ENCODE measurements around the gene MTUS2. TPM values are rescaled to one million over a fixed set of nuclear protein-coding genes. Genes with fewer than 3 reads are reported as not detected.

The MTUS2 gene
- total and polyA plus RNA-seq, 2 donors (not counting 1 experiment from before 2014, with no cell fraction given): 0.06 TPM; not detected in 1

GRCh38 chr13:29038700-29039099, 218.6 kb downstream of the MTUS2 start:
- no peaks in the 10 kb centered on the region for H3K36me3 ChIP-seq (ENCODE audit: control insufficient read depth, insufficient read depth, low read length)
- H3K79me2 ChIP-seq (ENCODE audit: control insufficient read depth, insufficient read depth, low read length): no peaks in the 10 kb centered on the region
- H3K27me3 ChIP-seq (ENCODE audit: control insufficient read depth, insufficient read depth, low read length): no peaks in the 10 kb centered on the region
- H3K9ac ChIP-seq (ENCODE audit: insufficient read depth, low read length): no peak overlapping the region
- no peak overlapping the region for H3K4me3 ChIP-seq (replicated peaks in 1 of 4; ENCODE audit: control extremely low read depth in 1 of 4, insufficient read depth in 1 of 4, low read depth in 3 of 4, low read length in 4 of 4)
- TF ChIP-seq CTCF (conservative IDR thresholded peaks at IDR 0.05 in 1 of 2, IDR thresholded peaks at IDR 0.05 in 1 of 2; ENCODE audit: low read depth in 1 of 2, low read length in 2 of 2): no peak
- TF ChIP-seq EZH2 (IDR thresholded peaks at IDR 0.05; ENCODE audit: low read length, missing control alignments): no peak
- no peaks in the 10 kb centered on the region for H3K9me3 ChIP-seq (ENCODE audit: control insufficient read depth, insufficient read depth, low read depth, low read length)
- H2AFZ ChIP-seq (ENCODE audit: low read length): no peak overlapping the region
- H3K4me2 ChIP-seq (ENCODE audit: extremely low read depth, insufficient read depth, low read length): no peak overlapping the region
- no peak for DNase-seq (ENCODE audit: low read depth in 2 of 2)
- H3K27ac ChIP-seq (ENCODE audit: insufficient read depth, low read length): no peak overlapping the region
- no peaks in the 10 kb centered on the region for H4K20me1 ChIP-seq (ENCODE audit: control insufficient read depth, extremely low read depth, insufficient read depth, low read length)
- H3K4me1 ChIP-seq (ENCODE audit: control insufficient read depth, extremely low read depth, insufficient read depth, low read length): no peaks in the 10 kb centered on the region

- H3K9me3 ChIP-seq (ENCODE audit: control insufficient read depth, insufficient read depth, low read depth, low read length): no peaks in the 10 kb centered on the region
- no peaks in the 10 kb centered on the region for H4K20me1 ChIP-seq (ENCODE audit: control insufficient read depth, extremely low read depth, insufficient read depth, low read length)
- H3K4me3 ChIP-seq (replicated peaks in 1 of 4; ENCODE audit: control extremely low read depth in 1 of 4, insufficient read depth in 1 of 4, low read depth in 3 of 4, low read length in 4 of 4): no peak overlapping the region
- no peak for DNase-seq (ENCODE audit: low read depth in 2 of 2)
- H2AFZ ChIP-seq (ENCODE audit: low read length): no peak overlapping the region
- H3K79me2 ChIP-seq (ENCODE audit: control insufficient read depth, insufficient read depth, low read length): no peaks in the 10 kb centered on the region
- H3K27ac ChIP-seq (ENCODE audit: insufficient read depth, low read length): no peak overlapping the region
- H3K27me3 ChIP-seq (ENCODE audit: control insufficient read depth, insufficient read depth, low read length): no peaks in the 10 kb centered on the region
- no peak overlapping the region for H3K9ac ChIP-seq (ENCODE audit: insufficient read depth, low read length)
- TF ChIP-seq CTCF (conservative IDR thresholded peaks at IDR 0.05 in 1 of 2, IDR thresholded peaks at IDR 0.05 in 1 of 2; ENCODE audit: low read depth in 1 of 2, low read length in 2 of 2): no peak
- TF ChIP-seq EZH2 (IDR thresholded peaks at IDR 0.05; ENCODE audit: low read length, missing control alignments): no peak
- no peaks in the 10 kb centered on the region for H3K36me3 ChIP-seq (ENCODE audit: control insufficient read depth, insufficient read depth, low read length)
- H3K4me1 ChIP-seq (ENCODE audit: control insufficient read depth, extremely low read depth, insufficient read depth, low read length): no peaks in the 10 kb centered on the region
- no peak overlapping the region for H3K4me2 ChIP-seq (ENCODE audit: extremely low read depth, insufficient read depth, low read length)
These were observed 219.1 kb downstream of the MTUS2 start for GRCh38 chr13:29039212-29039611.

- Histone ChIP-seq H3K9me3 (ENCODE audit: control insufficient read depth, insufficient read depth, low read depth, low read length) (no peaks in the 10 kb centered on the region), H3K79me2 (ENCODE audit: control insufficient read depth, insufficient read depth, low read length) (no peaks in the 10 kb centered on the region), H4K20me1 (ENCODE audit: control insufficient read depth, extremely low read depth, insufficient read depth, low read length) (no peaks in the 10 kb centered on the region), H3K4me3 (replicated peaks in 1 of 4; ENCODE audit: control extremely low read depth in 1 of 4, insufficient read depth in 1 of 4, low read depth in 3 of 4, low read length in 4 of 4) (no peak overlapping the region), H2AFZ (ENCODE audit: low read length) (no peak overlapping the region), H3K4me1 (ENCODE audit: control insufficient read depth, extremely low read depth, insufficient read depth, low read length) (no peaks in the 10 kb centered on the region), H3K9ac (ENCODE audit: insufficient read depth, low read length) (no peak overlapping the region), H3K27ac (ENCODE audit: insufficient read depth, low read length) (no peak overlapping the region), H3K27me3 (ENCODE audit: control insufficient read depth, insufficient read depth, low read length) (no peaks in the 10 kb centered on the region), H3K4me2 (ENCODE audit: extremely low read depth, insufficient read depth, low read length) (no peak overlapping the region), H3K36me3 (ENCODE audit: control insufficient read depth, insufficient read depth, low read length) (no peaks in the 10 kb centered on the region)
- no peak for DNase-seq (ENCODE audit: low read depth in 2 of 2)
- TF ChIP-seq CTCF (conservative IDR thresholded peaks at IDR 0.05 in 1 of 2, IDR thresholded peaks at IDR 0.05 in 1 of 2; ENCODE audit: low read depth in 1 of 2, low read length in 2 of 2) (no peak), EZH2 (IDR thresholded peaks at IDR 0.05; ENCODE audit: low read length, missing control alignments) (no peak)
These were observed 226.4 kb downstream of the MTUS2 start for GRCh38 chr13:29046588-29046987.
